H1 (cell line): ENCODE results near the gene GCLC. TPM values are rescaled to one million over a fixed set of nuclear protein-coding genes. Genes with fewer than 3 reads are reported as not detected.

Source experiments
- CHD2 ChIP-seq: IDR thresholded peaks from 2 replicates; pipeline ENCODE4 v1.6.1; 2012; ENCODE audit warnings: low read length, improper control_type of control experiment
- RNF2 ChIP-seq: fragments of 200-900, 300-1000 bp; sonication (generic); IDR thresholded peaks from 2 replicates; pipeline ENCODE4 v1.7.1; 2016; ENCODE audit warnings: borderline replicate concordance, low read depth, mild to moderate bottlenecking, antibody characterized with exemption, low read length; ENCODE audit not compliant: poor library complexity, severe bottlenecking; ENCODE audit errors: missing control alignments
- TAF1 ChIP-seq: IDR thresholded peaks from 2 replicates; pipeline ENCODE4 v1.6.1; 2011; ENCODE audit warnings: mild to moderate bottlenecking, low read depth, low read length
- polyA plus RNA-seq, 7 experiments: library from polyadenylated mRNA; depleted of rRNA in 3 of 7; stranded (reverse) in 5 of 7; unstranded in 2 of 7; fragments of >200 nt in 5 of 7; fragments of 200-250 nt in 2 of 7; gene quantifications; 1 replicate in 5 of 7; 2 replicates in 1 of 7; 4 replicates in 1 of 7; pipeline versions ENCODE4 v1.2.1 to v1.2.3, GENCODE V29; 2011 to 2013; ENCODE audit warnings: missing spikeins in 2 of 7, mixed read lengths in 2 of 7
- total RNA-seq: library from RNA; stranded (reverse); fragmentation: NEBNext Ultra II Directional; extraction: Animal tissue kit (Norgen Biotek cat#: 25700); gene quantifications from 2 replicates; pipeline ENCODE4 v1.2.1, GENCODE V29; 2021

GCLC gene
- total and polyA plus RNA-seq, 2 of the 8 experiments (the other 6 are each of a cell fraction or from before 2014, with no cell fraction given) = 15.8 to 54.0 TPM

GRCh38 chr6:53578371-53578770 lies 33.5 kb upstream of the GCLC start (continued):
- TF ChIP-seq TAF1 = no peak
- no peak for TF ChIP-seq RNF2
- TF ChIP-seq CHD2 = no peak
